ENCODE data around the gene AGAP1. TPM values are rescaled to one million over a fixed set of nuclear protein-coding genes. Genes with fewer than 3 reads are reported as not detected.

AGAP1 gene
- total RNA-seq, 4 donors from 2014 or later: 5.3 to 30.6 (median 19.2) TPM

DNA sequence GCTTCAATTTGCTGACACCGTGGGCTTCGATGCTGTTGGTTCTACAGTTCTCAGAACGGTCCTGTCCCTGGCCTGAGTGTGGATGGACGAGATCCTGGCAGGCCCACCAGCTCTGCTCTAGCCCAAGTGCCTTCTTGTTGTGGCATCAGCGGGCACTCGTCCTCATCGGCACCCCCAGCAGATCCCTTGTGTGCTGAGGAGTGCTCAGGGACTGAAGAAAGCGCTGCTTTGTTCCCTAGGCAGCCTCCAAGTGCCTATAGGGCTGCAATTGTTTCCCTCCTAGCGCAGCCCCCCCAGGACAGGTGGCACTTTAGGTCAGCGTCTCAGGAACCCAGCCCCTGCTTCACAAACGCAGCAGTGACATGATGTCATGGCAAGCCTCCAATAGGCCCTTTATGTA lies 217.7 kb downstream of the AGAP1 start:
- Histone ChIP-seq H3K4me3 (no peak overlapping the region), H3K9me3 (no peaks in the 10 kb centered on the region), H3K36me3 (no peaks in the 10 kb centered on the region), H3K4me1 (no peaks in the 10 kb centered on the region), H3K27ac (no peak overlapping the region), H3K27me3 (no peaks in the 10 kb centered on the region)
- no peak for DNase-seq
- intact Hi-C loops (cut with DNase I; ENCODE audit: low total_unique reads): no loop called here
- TF ChIP-seq, protein P1, sequence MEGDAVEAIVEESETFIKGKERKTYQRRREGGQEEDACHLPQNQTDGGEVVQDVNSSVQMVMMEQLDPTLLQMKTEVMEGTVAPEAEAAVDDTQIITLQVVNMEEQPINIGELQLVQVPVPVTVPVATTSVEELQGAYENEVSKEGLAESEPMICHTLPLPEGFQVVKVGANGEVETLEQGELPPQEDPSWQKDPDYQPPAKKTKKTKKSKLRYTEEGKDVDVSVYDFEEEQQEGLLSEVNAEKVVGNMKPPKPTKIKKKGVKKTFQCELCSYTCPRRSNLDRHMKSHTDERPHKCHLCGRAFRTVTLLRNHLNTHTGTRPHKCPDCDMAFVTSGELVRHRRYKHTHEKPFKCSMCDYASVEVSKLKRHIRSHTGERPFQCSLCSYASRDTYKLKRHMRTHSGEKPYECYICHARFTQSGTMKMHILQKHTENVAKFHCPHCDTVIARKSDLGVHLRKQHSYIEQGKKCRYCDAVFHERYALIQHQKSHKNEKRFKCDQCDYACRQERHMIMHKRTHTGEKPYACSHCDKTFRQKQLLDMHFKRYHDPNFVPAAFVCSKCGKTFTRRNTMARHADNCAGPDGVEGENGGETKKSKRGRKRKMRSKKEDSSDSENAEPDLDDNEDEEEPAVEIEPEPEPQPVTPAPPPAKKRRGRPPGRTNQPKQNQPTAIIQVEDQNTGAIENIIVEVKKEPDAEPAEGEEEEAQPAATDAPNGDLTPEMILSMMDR (IDR thresholded peaks at IDR 0.05): no peak
- no peak for TF ChIP-seq POLR2A (IDR thresholded peaks at IDR 0.05)

DNA sequence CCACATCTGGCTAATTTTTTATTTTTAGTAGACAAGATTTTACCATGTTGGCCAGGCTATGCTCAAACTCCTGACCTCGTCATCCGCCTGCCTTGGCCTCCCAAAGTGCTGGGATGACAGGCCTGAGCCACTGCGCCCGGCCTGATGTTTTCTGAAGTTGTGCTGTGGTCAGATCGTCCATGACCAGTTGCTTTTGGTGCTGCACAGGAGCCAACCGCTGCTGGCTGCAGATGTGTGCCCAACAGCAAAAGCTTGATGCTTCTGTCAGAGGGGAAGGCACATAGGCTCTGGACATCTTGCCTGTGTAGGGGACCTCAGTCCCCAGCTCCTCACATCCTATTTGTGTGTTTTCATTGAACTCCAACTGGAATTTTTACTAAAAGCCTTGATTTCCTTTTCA lies 218.3 kb downstream of the AGAP1 start:
- DNase-seq: no peak
- H3K4me1 ChIP-seq: no peaks in the 10 kb centered on the region
- no peak overlapping the region for H3K4me3 ChIP-seq
- no peaks in the 10 kb centered on the region for H3K27me3 ChIP-seq
- H3K36me3 ChIP-seq: no peaks in the 10 kb centered on the region
- TF ChIP-seq, protein P1 (IDR thresholded peaks at IDR 0.05): no peak
- TF ChIP-seq POLR2A (IDR thresholded peaks at IDR 0.05): no peak
- no peaks in the 10 kb centered on the region for H3K9me3 ChIP-seq
- intact Hi-C loops (cut with DNase I; ENCODE audit: low total_unique reads): no loop called here
- H3K27ac ChIP-seq: no peak overlapping the region

DNA sequence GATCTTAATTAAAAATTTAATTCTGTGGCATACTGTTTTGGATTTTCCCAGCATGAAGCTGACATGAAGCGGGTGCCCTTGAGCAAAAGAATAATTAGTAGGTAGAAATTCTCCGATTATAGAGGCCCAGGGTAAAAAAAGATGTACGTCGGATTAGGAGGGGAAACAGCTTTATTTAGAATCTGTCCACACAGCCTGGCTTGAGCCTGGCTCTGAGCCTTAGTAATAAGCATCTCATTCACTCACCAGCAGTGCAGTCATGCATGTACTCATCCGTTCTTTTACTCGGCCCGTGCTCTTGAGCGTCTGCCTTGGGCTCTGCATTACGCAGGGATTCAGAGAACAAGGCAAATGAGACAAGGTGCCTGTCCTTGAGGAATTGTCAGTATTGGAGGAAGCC lies 219.3 kb downstream of the AGAP1 start:
- no peak for TF ChIP-seq POLR2A (IDR thresholded peaks at IDR 0.05)
- TF ChIP-seq, protein P1 (IDR thresholded peaks at IDR 0.05): no peak
- Histone ChIP-seq H3K27me3 (no peaks in the 10 kb centered on the region), H3K4me1 (no peaks in the 10 kb centered on the region)

DNA sequence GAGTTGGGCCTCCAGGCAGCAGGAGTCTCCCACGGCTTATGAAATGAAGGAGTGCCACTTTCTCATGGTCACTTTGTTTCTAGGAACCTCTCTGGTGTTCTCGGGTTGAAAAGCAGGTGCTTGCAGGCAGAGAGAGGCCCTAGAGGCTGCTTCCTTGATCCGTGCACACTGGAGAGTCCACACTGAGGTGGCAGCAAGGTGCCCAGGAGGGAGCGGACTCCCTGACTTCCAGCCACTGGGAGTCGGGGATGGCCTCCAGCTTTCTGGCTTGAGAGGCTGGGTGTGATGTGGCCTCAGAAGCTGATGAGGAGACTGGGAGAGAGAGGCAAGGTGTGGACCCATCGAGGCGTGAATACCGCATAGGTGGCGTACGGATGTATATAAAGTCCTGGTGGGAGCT lies 221.8 kb downstream of the AGAP1 start:
- TF ChIP-seq, protein P1 (IDR thresholded peaks at IDR 0.05): no peak
- no peak for TF ChIP-seq POLR2A (IDR thresholded peaks at IDR 0.05)
- H3K27me3 ChIP-seq: no peaks in the 10 kb centered on the region
- H3K27ac ChIP-seq: no peak overlapping the region
- H3K36me3 ChIP-seq: no peaks in the 10 kb centered on the region
- H3K4me3 ChIP-seq: no peak overlapping the region
- no peaks in the 10 kb centered on the region for H3K4me1 ChIP-seq
- no peak for DNase-seq
- intact Hi-C loops (cut with DNase I; ENCODE audit: low total_unique reads): no loop called here
- H3K9me3 ChIP-seq: no peaks in the 10 kb centered on the region

More for the DNA sequence above, 219.3 kb downstream of the AGAP1 start:
- Histone ChIP-seq H3K36me3 (no peaks in the 10 kb centered on the region), H3K4me3 (no peak overlapping the region), H3K27ac (no peak overlapping the region), H3K9me3 (no peaks in the 10 kb centered on the region)
- no peak for DNase-seq
- intact Hi-C loops (cut with DNase I; ENCODE audit: low total_unique reads): no loop called here

DNA sequence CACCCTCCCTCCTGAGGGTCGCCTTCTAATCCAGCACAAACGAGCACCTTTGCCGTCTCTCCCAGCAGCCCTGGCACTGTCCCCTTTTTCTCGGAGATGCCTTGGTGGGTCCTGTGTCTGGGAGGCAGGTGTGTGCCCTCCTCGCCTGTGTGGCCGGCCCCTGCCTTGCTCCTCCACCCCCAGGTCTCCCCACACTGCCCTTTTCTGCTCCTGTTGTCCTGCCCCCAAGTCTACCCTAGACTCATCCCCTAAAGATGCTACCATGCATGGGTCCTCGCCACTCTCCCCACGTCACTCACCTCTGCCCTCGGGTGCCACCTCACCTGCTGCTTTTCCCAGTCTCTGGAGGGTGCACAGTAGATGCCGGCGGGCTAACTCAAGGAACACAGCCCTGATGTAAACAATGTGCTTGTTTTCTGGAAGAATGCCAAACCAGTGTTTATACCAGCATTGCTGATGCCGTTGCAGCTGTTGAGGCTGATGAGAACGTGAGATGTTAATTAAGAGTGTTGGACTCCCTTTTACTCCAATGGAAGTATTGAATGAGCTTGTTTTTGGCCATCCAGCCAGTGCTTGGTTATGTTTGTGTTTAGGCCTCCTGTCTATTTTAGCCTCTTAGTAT lies 223.1 kb downstream of the AGAP1 start:
- Histone ChIP-seq H3K4me1 (no peaks in the 10 kb centered on the region), H3K9me3 (no peaks in the 10 kb centered on the region), H3K27me3 (no peaks in the 10 kb centered on the region), H3K4me3 (no peak overlapping the region), H3K27ac (no peak overlapping the region), H3K36me3 (no peaks in the 10 kb centered on the region)
- intact Hi-C loops (cut with DNase I; ENCODE audit: low total_unique reads): no loop called here
- DNase-seq: no peak
- TF ChIP-seq POLR2A (IDR thresholded peaks at IDR 0.05): no peak
- TF ChIP-seq, protein P1 (IDR thresholded peaks at IDR 0.05): no peak

Data from uterus (tissue), 4 donors.